ENCODE results near the gene FBXO8.

FBXO8 gene

DNA sequence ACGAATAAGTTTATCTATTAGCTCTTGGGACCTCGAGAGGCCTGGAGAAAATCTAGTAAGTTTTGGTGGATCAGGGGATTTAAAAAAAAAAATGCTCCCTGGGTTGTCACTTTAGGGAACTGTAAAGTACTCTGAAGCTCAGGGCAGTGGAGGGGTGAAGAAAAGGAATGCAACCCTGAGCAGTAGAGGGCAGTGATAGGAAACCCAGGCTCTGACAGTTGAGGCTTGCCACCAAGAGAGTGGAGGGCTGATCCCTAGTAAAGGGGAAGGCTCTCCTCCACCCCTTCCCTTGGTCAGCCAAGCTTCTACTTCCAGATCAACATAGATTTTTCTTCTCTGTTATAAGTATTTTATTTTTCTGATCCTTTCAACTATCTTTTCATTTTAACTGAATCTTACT lies 73.1 kb downstream of the FBXO8 start:
- no peak for DNase-seq (ENCODE audit: low read depth in 3 of 3)

DNA sequence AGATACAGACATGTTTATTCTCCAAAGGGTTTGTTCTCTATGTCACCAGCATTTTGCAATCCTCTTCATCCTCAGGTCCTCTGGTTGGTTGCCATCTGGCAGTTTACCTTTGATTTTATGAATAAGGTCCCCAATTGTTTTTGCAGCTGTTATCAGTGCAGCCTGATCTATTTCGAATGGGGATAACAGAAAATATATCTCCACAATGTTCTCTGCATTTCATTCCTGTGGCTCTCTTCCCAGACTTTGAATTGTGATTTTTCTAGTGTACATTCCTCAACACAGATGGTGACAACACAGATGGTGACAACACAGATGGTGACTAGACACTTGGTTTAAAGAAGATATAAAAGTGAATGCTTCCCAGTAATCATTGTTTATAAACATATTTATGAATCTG lies 74.1 kb downstream of the FBXO8 start:
- DNase-seq (ENCODE audit: low read depth in 3 of 3), result no peak

DNA sequence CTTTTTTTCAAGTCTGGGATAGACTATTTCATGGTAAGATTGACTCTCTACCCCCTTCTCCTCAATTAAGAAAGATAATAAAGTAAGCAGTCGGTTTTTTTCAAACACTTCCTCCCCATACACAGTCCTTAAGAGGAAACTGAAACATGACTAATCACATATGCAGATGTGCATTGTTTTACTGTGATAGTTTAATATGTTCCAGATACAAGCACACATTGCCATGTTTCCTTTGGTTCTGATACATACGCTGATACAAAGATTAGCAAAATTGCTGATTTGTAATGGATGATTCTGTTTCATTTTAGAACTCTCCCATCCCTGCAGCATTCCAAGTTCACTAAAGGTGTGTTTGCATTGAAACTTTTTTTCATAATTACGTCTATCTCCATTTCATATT lies 76.1 kb downstream of the FBXO8 start:
- no peak for DNase-seq (ENCODE audit: low read depth in 3 of 3)

DNA sequence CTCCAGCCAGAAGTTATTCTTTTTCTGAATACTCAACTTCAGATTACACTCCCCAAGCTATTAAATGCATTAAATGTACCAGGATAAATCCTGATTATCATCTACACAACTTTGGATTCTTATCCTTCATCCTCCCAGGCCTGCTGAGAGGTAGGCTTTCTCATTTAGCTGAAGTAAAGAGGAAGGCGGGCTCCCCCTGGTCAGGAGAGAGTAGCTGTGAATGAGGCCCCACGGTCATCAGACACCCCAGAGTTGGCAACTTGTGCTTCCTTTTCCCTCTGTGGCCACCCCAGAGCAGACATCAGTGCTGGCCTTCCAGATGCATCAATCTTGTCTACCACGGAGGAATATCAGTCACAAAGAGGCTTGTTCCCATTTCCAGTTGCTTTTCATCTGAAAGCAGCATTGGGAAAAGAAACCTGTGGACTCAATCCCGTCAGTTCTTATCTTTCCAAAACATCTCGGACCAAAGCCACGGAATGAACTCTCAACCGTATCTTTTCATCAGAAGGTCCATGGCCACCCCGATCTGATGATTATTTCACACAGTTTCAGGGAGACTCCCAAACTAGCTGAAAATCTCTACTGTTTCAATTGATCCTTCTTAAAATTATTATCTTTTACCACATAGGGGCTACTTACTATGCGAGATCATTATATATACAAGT lies 79.2 kb downstream of the FBXO8 start:
- no peak for DNase-seq (ENCODE audit: low read depth in 3 of 3)

DNA sequence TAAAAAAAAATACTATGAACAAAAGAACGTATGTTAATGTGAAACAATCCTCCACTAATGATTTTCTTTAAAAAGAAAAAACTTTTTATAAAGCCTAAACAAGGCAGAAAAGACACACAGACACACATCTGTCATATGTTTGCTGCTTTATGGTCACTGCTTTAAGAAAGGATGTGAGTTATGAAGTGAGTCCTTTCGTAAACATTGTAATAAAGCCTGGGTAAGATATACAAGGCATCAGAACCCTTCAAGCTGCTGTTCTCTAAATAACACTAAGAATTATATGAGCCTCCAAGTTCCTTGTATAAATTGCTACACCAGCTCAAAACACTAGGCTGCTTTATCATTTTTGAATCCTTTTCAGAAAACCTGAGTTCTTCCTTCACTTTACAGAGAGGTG lies 81.6 kb downstream of the FBXO8 start:
- no peak for DNase-seq (ENCODE audit: low read depth in 3 of 3)

DNA sequence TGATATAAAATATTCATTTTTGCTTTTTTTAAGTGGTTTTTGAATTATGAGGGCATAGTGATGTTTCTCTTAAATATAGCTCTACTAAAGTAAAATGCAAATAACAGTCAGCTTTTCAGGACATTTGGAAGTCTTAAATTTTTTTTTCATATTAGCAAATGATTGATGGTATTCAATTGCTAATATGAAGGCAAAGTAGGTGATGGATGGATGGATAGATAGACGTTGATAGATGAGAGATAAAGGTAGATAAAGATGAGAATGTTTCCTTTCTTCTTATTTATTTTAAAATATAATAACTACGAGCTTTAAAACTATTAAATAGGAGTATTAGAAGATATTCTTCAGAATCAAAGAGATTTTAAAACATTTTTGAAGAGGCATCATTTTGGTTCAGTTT lies 83.7 kb downstream of the FBXO8 start:
- no peak for DNase-seq (ENCODE audit: low read depth in 3 of 3)

DNA sequence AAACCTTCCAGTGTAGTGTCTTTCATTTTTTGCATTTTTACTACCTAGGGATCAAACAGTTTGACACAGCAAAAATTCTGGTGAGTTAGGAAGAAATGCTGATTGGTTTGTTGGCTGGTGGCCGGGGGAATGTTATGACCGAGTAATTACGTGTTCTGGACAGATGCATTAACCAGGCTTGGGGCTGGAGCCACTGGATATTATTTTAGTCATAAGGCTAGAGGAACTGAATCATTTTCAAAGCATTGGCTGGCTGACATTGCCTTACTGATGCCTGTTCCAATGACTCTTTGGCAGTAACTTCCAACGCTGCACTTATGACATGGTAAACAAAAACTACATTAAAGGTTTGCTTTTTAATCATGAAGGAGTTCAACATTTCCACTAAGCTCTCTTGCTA lies 84.6 kb downstream of the FBXO8 start:
- DNase-seq (ENCODE audit: low read depth in 3 of 3), result no peak

DNA sequence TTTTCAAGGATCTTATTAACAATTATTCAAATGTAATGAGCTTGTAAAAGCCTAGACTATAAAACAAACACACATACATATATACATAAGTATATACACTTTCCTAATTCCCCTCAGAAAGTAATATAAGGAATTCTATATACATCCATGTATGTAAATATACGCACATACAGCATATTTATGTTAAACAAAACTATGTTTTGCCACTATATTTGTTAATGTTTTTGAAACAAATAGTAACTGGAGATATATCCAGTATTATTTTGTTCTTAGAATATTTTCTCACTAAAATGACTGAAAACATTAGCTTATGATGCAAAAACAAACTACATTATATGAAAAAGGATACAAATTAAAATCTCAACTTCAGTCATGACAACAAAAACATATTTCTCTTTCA lies 85.1 kb downstream of the FBXO8 start:
- DNase-seq (ENCODE audit: low read depth in 3 of 3), result no peak

DNA sequence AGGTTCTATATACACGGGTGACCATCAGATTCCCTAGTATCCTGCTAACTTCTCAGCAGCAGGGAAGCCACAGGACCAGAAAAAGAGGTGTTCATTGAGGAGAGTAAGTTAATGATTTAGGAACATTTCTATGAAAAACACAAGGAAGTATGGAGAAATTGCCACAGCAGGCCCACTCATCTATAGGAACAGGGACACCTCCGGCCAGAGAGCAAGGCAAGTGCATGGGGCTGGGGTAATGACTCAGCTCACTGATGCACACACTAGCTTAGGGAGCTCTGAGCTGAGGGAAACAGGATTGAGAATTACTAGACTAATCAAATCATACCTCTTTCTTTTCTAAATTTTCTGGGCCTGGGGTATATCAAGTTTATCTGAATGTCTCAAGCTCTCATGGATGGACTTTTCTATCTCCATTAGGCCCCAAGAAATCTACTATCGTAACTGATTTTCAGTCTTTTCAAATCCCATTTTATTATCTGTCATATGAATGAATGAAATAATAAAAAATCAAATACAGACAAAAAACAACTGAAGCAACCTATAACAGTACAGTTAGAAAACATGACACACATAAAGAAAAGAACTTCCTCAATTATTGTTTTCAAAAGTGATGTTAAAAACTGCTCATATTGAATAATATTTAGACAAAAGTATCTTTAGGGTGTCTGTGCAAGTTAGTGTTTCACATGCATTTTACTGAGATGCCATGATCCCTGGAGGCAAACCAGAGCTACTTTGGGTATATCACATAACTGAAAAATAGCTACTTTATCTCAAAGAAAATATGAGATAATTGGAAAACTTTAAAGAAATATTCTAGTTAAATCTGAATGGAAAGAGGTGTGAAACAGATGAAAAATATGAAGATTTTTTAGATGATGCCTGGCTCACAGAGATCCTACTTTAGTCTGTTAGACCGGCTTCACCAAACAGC lies 89.8 kb downstream of the FBXO8 start:
- no peak for DNase-seq (ENCODE audit: low read depth in 3 of 3)

DNA sequence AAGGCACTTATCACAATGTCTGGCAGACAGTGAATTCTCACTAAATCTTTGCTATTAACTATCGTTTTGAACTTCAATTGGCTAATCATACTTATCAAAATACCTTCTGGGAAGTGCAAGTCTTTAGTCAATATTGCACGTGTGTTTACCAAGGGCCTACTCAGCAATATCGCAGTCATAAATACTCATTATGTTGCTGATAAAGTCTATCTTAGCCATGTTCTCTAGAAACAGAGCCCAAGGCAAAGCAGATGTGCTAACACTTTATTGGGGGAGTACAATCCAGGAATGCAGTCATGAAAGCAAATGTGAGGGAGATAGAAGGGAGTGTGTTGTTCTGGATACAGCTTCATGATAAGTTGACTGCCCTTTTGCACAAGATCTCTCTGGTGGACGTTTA lies 90.5 kb downstream of the FBXO8 start:
- no peak for DNase-seq (ENCODE audit: low read depth in 3 of 3)

DNA sequence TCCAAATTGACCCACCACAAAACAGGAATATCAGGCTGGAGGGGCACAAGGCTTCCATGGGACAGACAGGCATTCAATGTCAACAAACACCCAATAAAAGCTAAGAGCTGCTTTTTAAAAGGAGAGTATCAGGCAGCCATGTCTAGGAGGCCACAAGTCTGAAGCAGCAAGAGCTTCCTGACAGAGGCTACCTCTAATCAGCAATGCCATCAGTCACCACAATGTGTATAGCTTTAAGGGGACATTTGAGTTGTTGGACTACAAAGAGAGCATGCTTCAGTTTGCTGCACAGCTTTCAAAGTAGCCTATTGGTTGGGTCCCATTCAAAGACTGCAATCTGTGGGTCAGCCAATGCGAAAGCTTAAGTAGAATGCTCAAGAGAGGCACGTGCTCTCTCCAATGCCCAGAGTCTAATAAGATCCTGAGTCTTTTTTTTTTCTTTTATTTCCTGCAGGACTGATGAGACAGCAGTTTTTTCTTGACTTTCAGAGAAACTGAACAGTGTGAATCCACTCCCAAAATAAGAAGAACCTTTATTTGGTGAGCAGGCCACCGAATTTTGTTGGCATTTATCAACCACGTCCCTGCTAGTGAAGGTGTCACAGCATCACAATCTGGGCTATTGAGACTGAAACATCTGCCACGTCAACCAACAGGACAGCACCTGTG lies 92.5 kb downstream of the FBXO8 start:
- no peak for DNase-seq (ENCODE audit: low read depth in 3 of 3)

DNA sequence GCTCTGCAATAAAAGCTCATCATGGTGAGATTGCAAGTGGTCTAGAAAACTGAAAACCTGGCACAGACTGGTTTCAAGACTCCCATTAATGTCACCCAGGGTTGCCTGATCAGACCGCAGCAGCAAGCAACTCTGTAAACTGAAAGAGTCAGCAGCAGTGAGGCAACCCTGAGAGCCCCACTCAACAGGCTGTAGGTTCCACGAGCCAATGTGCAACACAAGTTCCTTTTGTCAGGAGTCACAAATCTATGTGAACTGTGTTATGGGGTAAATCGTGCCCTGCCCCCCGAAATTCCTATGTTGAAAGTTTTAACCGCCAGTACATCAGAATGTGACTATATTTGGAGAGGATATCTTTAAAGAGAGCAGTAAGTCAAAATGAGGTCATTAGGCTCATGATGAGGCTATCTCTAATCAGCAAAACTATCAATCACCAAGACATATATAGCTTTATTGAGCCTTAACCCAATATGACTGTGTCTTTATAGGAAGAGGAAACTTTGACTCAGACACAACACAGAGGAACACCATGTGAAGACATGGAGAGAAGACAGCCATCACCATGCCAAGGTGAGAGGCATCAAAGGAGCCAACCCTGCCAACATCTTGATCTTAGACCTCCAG lies 94.0 kb downstream of the FBXO8 start:
- DNase-seq (ENCODE audit: low read depth in 3 of 3), result no peak

Data from stimulated activated CD4-positive, alpha-beta T cell treated with anti-CD3 and anti-CD28 coated beads, TNF-alpha, amount 100 ng/mL, for 48 hours (primary cell).